Suprapubic skin (tissue), 4 donors: ENCODE results near the gene AGBL1. TPM values are rescaled to one million over a fixed set of nuclear protein-coding genes. Genes with fewer than 3 reads are reported as not detected.

Experiments used
- DNase-seq, 2 donors: peaks; one replicate each; pipeline ENCODE4 v3.0.0-alpha.2; 2019; ENCODE audit warnings: low spot score in 2 of 2
- H3K27ac ChIP-seq: fragments of 200-600 bp; sonication (generic); one replicate; pipeline ENCODE4 v1.5.1; 2019
- H3K27me3 ChIP-seq: fragments of 200-600 bp; sonication (generic); one replicate; pipeline ENCODE4 v1.5.1; 2019
- H3K36me3 ChIP-seq: fragments of 200-600 bp; sonication (generic); one replicate; pipeline ENCODE4 v1.5.1; 2019
- H3K4me1 ChIP-seq: fragments of 200-600 bp; sonication (generic); one replicate; pipeline ENCODE4 v1.5.1; 2019
- H3K4me3 ChIP-seq: fragments of 200-600 bp; sonication (generic); one replicate; pipeline ENCODE4 v1.5.1; 2019; ENCODE audit warnings: mild to moderate bottlenecking
- H3K9me3 ChIP-seq: fragments of 200-600 bp; sonication (generic); one replicate; pipeline ENCODE4 v1.5.1; 2019
- CTCF ChIP-seq, 2 donors: fragments of 200-600 bp in 1 of 2; fragments of 450-650 bp in 1 of 2; sonication (generic) in 1 of 2; IDR thresholded peaks; one replicate each; pipeline ENCODE4 v1.5.1; 2016 to 2019; ENCODE audit warnings: antibody characterized with exemption in 2 of 2, mild to moderate bottlenecking in 1 of 2, moderate library complexity in 1 of 2
- EP300 ChIP-seq: sonication (generic); formaldehyde crosslinking; IDR thresholded peaks from one replicate; pipeline ENCODE4 v1.6.1; 2017; ENCODE audit warnings: antibody characterized with exemption
- POLR2A ChIP-seq, 2 donors: fragments of 450-650 bp; IDR thresholded peaks; one replicate each; pipeline ENCODE4 v1.6.1; 2017; ENCODE audit warnings: antibody characterized with exemption in 2 of 2, mild to moderate bottlenecking in 2 of 2, moderate library complexity in 2 of 2
- POLR2AphosphoS5 ChIP-seq, 3 donors: sonication (generic); formaldehyde crosslinking; IDR thresholded peaks; one replicate each; pipeline ENCODE4 v1.6.1; 2017; ENCODE audit warnings: antibody characterized with exemption in 3 of 3
- WGBS: methylation state at CpG from one replicate; pipeline ENCODE4 v1.1.5; 2018; 5-methylcytosine and 5-hydroxymethylcytosine counted together
- total RNA-seq, 4 donors: library from RNA; depleted of rRNA; stranded (reverse); fragments of >200 nt; gene quantifications; one replicate each; pipeline ENCODE4 v1.1.0, GENCODE V29; 2016

Gene AGBL1
- total RNA-seq, 4 donors from 2014 or later, result 0.23 to 0.56 TPM; not detected in 2

GRCh38 chr15:86349565-86349964, 269.9 kb downstream of the AGBL1 start:
- WGBS, result 90% methylated on average over 1 of the region's 1 CpG
- TF ChIP-seq POLR2AphosphoS5 (IDR thresholded peaks at IDR 0.05), result no peak
- no peak for TF ChIP-seq EP300
- no peak for TF ChIP-seq POLR2A (IDR thresholded peaks at IDR 0.05)
- TF ChIP-seq CTCF (IDR thresholded peaks at IDR 0.05), result no peak
- DNase-seq, result no peak
- Histone ChIP-seq H3K27me3 (no peaks in the 10 kb centered on the region), H3K4me1 (no peaks in the 10 kb centered on the region), H3K9me3 (no peaks in the 10 kb centered on the region), H3K27ac (no peak overlapping the region), H3K4me3 (no peak overlapping the region), H3K36me3 (no peaks in the 10 kb centered on the region)

GRCh38 chr15:86353213-86353612, 273.5 kb downstream of the AGBL1 start:
- WGBS, result 77% methylated on average over 1 of the region's 1 CpG
- Histone ChIP-seq H3K4me1 (no peaks in the 10 kb centered on the region), H3K27me3 (no peaks in the 10 kb centered on the region), H3K27ac (no peak overlapping the region), H3K4me3 (no peak overlapping the region), H3K9me3 (no peaks in the 10 kb centered on the region), H3K36me3 (no peaks in the 10 kb centered on the region)
- DNase-seq, result no peak
- no peak for TF ChIP-seq POLR2A (IDR thresholded peaks at IDR 0.05)
- no peak for TF ChIP-seq EP300
- TF ChIP-seq CTCF (IDR thresholded peaks at IDR 0.05), result no peak
- no peak for TF ChIP-seq POLR2AphosphoS5 (IDR thresholded peaks at IDR 0.05)

- DNase-seq, result no peak
- no peaks in the 10 kb centered on the region for H3K9me3 ChIP-seq
- no peaks in the 10 kb centered on the region for H3K27me3 ChIP-seq
- H3K4me1 ChIP-seq, result no peaks in the 10 kb centered on the region
- H3K36me3 ChIP-seq, result no peaks in the 10 kb centered on the region
- no peak overlapping the region for H3K4me3 ChIP-seq
- H3K27ac ChIP-seq, result no peak overlapping the region
- TF ChIP-seq POLR2AphosphoS5 (IDR thresholded peaks at IDR 0.05) (no peak), EP300 (no peak), POLR2A (IDR thresholded peaks at IDR 0.05) (no peak), CTCF (IDR thresholded peaks at IDR 0.05) (no peak)
Observed at GRCh38 chr15:86355361-86355760, 275.7 kb downstream of the AGBL1 start.

- no peak for TF ChIP-seq POLR2A (IDR thresholded peaks at IDR 0.05)
- TF ChIP-seq CTCF (IDR thresholded peaks at IDR 0.05), result no peak
- TF ChIP-seq POLR2AphosphoS5 (IDR thresholded peaks at IDR 0.05), result no peak
- TF ChIP-seq EP300, result no peak
- 31% methylated on average over 1 of the region's 1 CpG for WGBS
- DNase-seq, result no peak
Observed at GRCh38 chr15:86355801-86356200, 276.1 kb downstream of the AGBL1 start.

GRCh38 chr15:86362555-86362954, 282.9 kb downstream of the AGBL1 start:
- Histone ChIP-seq H3K4me3 (no peak overlapping the region), H3K27ac (no peak overlapping the region)
- no peak for DNase-seq

More at GRCh38 chr15:86355801-86356200, 276.1 kb downstream of the AGBL1 start:
- Histone ChIP-seq H3K36me3 (no peaks in the 10 kb centered on the region), H3K4me1 (no peaks in the 10 kb centered on the region), H3K4me3 (no peak overlapping the region), H3K9me3 (no peaks in the 10 kb centered on the region), H3K27ac (no peak overlapping the region), H3K27me3 (no peaks in the 10 kb centered on the region)

More at GRCh38 chr15:86362555-86362954, 282.9 kb downstream of the AGBL1 start:
- H3K36me3 ChIP-seq, result no peaks in the 10 kb centered on the region
- H3K9me3 ChIP-seq, result peaks cover 3% of the 10 kb centered on the region
- TF ChIP-seq EP300 (no peak), CTCF (IDR thresholded peaks at IDR 0.05) (no peak), POLR2A (IDR thresholded peaks at IDR 0.05) (no peak), POLR2AphosphoS5 (IDR thresholded peaks at IDR 0.05) (no peak)
- H3K27me3 ChIP-seq, result no peaks in the 10 kb centered on the region
- no peaks in the 10 kb centered on the region for H3K4me1 ChIP-seq
